Osteocyte (in vitro differentiated cells): Measurements from ENCODE around the gene ZSWIM5. TPM values are rescaled to one million over a fixed set of nuclear protein-coding genes. Genes with fewer than 3 reads are reported as not detected.

Source experiments
- DNase-seq: peaks from one replicate; pipeline ENCODE4 v3.0.0; 2021; ENCODE audit warnings: mixed read lengths; ENCODE audit not compliant: unreplicated experiment; ENCODE audit errors: extremely low spot score
- H3K27ac Mint-ChIP-seq: one replicate; pipeline ENCODE4 v1.8.0; 2021; ENCODE audit warnings: mild to moderate bottlenecking, mixed read lengths; ENCODE audit not compliant: unreplicated experiment
- H3K27me3 Mint-ChIP-seq: one replicate; pipeline ENCODE4 v1.8.0; 2021; ENCODE audit warnings: mixed read lengths; ENCODE audit not compliant: unreplicated experiment
- H3K36me3 Mint-ChIP-seq: one replicate; pipeline ENCODE4 v1.8.0; 2021; ENCODE audit warnings: mixed read lengths; ENCODE audit not compliant: unreplicated experiment
- H3K4me1 Mint-ChIP-seq: one replicate; pipeline ENCODE4 v1.8.0; 2021; ENCODE audit warnings: mixed read lengths; ENCODE audit not compliant: unreplicated experiment
- H3K4me3 Mint-ChIP-seq: one replicate; pipeline ENCODE4 v1.8.0; 2021; ENCODE audit warnings: mild to moderate bottlenecking, moderate library complexity, mixed read lengths; ENCODE audit not compliant: unreplicated experiment
- H3K9me3 Mint-ChIP-seq: one replicate; pipeline ENCODE4 v1.8.0; 2021; ENCODE audit warnings: mixed read lengths; ENCODE audit not compliant: unreplicated experiment
- total RNA-seq: library from RNA; stranded (reverse); gene quantifications from 2 replicates; pipeline ENCODE4 v1.2.1, GENCODE V29; 2021
- TF ChIP-seq, protein P1 (sequence below): fragments of 200-600 bp; sonication (generic); IDR thresholded peaks from 2 replicates; pipeline ENCODE4 v1.5.0; 2021; ENCODE audit warnings: antibody characterized with exemption, mild to moderate bottlenecking, moderate library complexity

ZSWIM5 gene
- total RNA-seq, 1 donor from 2014 or later: 0.73 TPM

- no peaks in the 10 kb centered on the region for H3K36me3 Mint-ChIP-seq
- DNase-seq: no peak
- H3K4me3 Mint-ChIP-seq: no peak overlapping the region
- H3K4me1 Mint-ChIP-seq: no peaks in the 10 kb centered on the region
- TF ChIP-seq, protein P1, sequence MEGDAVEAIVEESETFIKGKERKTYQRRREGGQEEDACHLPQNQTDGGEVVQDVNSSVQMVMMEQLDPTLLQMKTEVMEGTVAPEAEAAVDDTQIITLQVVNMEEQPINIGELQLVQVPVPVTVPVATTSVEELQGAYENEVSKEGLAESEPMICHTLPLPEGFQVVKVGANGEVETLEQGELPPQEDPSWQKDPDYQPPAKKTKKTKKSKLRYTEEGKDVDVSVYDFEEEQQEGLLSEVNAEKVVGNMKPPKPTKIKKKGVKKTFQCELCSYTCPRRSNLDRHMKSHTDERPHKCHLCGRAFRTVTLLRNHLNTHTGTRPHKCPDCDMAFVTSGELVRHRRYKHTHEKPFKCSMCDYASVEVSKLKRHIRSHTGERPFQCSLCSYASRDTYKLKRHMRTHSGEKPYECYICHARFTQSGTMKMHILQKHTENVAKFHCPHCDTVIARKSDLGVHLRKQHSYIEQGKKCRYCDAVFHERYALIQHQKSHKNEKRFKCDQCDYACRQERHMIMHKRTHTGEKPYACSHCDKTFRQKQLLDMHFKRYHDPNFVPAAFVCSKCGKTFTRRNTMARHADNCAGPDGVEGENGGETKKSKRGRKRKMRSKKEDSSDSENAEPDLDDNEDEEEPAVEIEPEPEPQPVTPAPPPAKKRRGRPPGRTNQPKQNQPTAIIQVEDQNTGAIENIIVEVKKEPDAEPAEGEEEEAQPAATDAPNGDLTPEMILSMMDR: no peak
- H3K9me3 Mint-ChIP-seq: no peaks in the 10 kb centered on the region
- H3K27ac Mint-ChIP-seq: no peak overlapping the region
- H3K27me3 Mint-ChIP-seq: peaks cover 18% of the 10 kb centered on the region
Observed at GRCh38 chr1:45215485-45216199, 9.2 kb upstream of the ZSWIM5 start.

DNA sequence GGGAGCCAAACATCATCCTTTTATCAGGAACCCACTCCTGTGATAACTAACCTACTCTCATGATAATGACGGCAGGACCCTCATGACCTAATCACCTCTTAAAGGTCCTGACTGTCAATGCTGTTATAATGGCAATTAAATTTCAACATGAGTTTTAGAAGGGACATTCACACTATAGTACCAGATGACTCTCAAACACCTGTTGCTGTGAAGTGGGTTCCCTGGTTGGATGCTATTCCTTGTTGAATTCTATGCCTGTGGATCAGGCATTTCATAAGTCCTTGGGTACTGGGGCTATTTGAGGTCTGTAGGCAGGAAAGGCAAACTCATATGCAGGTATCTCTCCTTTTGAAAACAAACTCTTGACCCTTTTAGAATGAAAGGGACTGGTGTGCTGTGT, 7.5 kb upstream of the ZSWIM5 start:
- Mint-ChIP-seq H3K27me3 (peaks cover 30% of the 10 kb centered on the region), H3K36me3 (peaks cover 4% of the 10 kb centered on the region), H3K4me1 (no peaks in the 10 kb centered on the region), H3K9me3 (no peaks in the 10 kb centered on the region), H3K27ac (no peak overlapping the region), H3K4me3 (no peak overlapping the region)
- TF ChIP-seq, protein P1: no peak
- no peak for DNase-seq

- DNase-seq: no peak
- Mint-ChIP-seq H3K4me1 (peaks cover 8% of the 10 kb centered on the region), H3K36me3 (peaks cover 4% of the 10 kb centered on the region), H3K27me3 (peaks cover 40% of the 10 kb centered on the region), H3K9me3 (no peaks in the 10 kb centered on the region), H3K27ac (no peak overlapping the region), H3K4me3 (no peak overlapping the region)
- TF ChIP-seq, protein P1: no peak
Observed at GRCh38 chr1:45211076-45211475, 4.7 kb upstream of the ZSWIM5 start.

DNA sequence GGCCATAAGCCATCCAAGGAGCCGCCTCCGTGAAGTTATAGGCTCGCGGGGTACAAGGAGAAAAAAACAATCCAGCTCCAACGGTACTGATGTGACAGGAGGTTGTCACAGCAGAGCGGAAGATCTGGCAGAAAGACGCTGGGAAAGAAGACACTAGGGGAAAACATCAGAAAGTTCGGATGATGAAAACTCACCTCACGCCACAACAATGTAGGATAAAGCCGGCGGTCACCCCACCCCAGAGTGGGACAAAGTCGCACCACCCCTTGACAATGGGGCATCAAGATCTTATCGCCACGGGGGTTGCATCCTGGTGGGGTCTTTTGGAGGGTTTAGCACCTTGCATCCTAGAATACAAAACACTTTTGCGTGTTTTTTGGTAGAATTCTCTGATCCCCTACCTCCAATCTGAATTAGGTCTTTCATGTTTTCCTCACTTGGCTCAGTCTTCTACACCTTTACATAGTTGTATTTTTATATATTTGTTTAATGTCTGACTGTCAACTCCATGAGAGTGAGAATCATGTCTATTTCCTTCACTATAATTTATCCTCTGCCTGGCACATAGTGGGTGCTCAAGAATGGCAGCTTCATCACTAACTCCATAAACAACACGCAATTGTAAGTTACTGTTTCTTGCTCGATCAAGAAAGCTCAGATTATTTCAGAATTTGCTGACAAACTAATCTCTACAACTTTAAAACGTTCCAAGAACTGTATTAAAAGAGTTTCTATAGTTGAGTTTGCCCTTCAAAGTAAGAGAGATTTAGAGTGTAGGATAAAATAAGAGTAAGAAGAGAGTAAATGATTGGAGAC, 611 bp upstream of the ZSWIM5 start:
- H3K9me3 Mint-ChIP-seq: no peaks in the 10 kb centered on the region
- H3K27ac Mint-ChIP-seq: no peak overlapping the region
- H3K27me3 Mint-ChIP-seq: peaks cover 70% of the 10 kb centered on the region
- TF ChIP-seq, protein P1: no peak
- H3K4me1 Mint-ChIP-seq: peaks cover 13% of the 10 kb centered on the region
- no peak for DNase-seq
- H3K4me3 Mint-ChIP-seq: peak overlapping the region; percentile 74
- H3K36me3 Mint-ChIP-seq: peaks cover 4% of the 10 kb centered on the region
